ENCODE measurements around the gene ARL16. TPM values are rescaled to one million over a fixed set of nuclear protein-coding genes. Genes with fewer than 3 reads are reported as not detected.

The ARL16 gene
- total RNA-seq, 1 donor from 2014 or later, result 19.5 TPM

GRCh38 chr17:81646869-81647600, 36.6 kb downstream of the ARL16 start:
- TF ChIP-seq CTCF (IDR thresholded peaks at IDR 0.05), result no peak
- Histone ChIP-seq H3K4me3 (no peak overlapping the region), H3K36me3 (no peaks in the 10 kb centered on the region), H3K27ac (no peak overlapping the region), H3K27me3 (peaks cover 35% of the 10 kb centered on the region), H3K9me3 (no peaks in the 10 kb centered on the region), H3K4me1 (no peaks in the 10 kb centered on the region)
- intact Hi-C loops (cut with DNase I), result no loop called here
- no peak for ATAC-seq
- no peak for DNase-seq

DNA sequence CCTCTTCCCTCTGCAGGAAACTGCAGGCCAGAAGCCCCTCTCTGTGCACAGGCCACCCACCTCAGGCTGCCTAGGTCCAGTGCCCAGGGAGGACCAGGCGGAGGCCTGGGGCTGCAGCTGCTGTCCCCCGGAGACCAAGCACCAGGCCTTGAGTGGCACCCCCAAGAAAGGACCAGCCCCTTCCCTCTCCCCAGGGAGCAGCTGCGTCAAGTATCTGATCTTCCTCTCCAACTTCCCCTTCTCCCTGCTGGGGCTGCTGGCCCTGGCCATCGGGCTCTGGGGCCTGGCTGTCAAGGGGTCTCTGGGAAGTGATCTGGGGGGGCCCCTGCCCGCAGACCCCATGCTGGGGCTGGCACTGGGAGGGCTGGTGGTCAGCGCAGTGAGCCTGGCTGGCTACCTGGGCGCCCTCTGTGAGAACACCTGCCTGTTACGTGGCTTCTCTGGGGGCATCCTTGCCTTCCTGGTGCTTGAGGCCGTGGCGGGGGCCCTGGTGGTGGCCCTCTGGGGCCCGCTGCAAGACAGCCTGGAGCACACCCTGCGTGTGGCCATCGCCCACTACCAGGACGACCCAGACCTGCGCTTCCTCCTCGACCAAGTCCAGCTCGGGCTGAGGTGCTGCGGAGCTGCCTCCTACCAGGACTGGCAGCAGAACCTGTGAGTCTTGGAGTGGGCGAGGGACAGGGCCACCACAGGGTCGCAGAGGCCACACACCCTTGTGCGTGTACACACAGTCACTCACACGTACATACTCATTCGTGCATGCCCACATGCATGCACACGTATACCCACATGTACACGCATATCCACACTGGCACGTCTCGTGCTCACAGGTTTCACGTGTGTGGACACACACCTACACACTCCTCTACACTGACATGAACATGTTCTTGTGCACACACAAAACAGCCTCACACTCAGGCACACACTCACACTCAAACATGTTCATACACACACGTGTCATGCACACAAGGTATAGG, 38.3 kb downstream of the ARL16 start:
- H3K27me3 ChIP-seq, result peaks cover 31% of the 10 kb centered on the region
- intact Hi-C loops (cut with DNase I), result no loop called here
- H3K36me3 ChIP-seq, result no peaks in the 10 kb centered on the region
- no peaks in the 10 kb centered on the region for H3K4me1 ChIP-seq
- H3K9me3 ChIP-seq, result no peaks in the 10 kb centered on the region
- DNase-seq (no peak), ATAC-seq (no peak)
- no peak overlapping the region for H3K4me3 ChIP-seq
- H3K27ac ChIP-seq, result no peak overlapping the region
- no peak for TF ChIP-seq CTCF (IDR thresholded peaks at IDR 0.05)

DNA sequence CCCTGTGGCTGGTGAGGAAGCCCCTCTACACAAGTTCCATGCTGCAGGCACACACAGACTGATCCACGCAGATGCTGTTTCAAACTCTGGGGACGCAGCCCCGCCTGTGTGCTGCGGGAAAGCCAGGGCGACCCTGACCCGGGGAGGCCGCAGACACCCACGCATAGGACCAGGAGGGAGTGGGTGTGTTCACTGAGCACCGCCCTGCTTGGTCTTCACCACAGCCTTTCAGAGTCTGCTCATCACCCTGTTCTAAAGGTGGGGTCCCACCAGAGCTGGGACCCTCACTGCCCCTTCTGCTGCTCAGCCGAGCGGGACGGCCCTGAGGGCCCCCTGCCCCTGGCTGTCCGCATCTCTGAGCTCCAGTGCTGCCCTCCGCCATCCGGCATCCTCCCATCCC, 39.1 kb downstream of the ARL16 start:
- no peak for TF ChIP-seq CTCF (IDR thresholded peaks at IDR 0.05)
- intact Hi-C loops (cut with DNase I), result no loop called here
- no peak for DNase-seq

DNA sequence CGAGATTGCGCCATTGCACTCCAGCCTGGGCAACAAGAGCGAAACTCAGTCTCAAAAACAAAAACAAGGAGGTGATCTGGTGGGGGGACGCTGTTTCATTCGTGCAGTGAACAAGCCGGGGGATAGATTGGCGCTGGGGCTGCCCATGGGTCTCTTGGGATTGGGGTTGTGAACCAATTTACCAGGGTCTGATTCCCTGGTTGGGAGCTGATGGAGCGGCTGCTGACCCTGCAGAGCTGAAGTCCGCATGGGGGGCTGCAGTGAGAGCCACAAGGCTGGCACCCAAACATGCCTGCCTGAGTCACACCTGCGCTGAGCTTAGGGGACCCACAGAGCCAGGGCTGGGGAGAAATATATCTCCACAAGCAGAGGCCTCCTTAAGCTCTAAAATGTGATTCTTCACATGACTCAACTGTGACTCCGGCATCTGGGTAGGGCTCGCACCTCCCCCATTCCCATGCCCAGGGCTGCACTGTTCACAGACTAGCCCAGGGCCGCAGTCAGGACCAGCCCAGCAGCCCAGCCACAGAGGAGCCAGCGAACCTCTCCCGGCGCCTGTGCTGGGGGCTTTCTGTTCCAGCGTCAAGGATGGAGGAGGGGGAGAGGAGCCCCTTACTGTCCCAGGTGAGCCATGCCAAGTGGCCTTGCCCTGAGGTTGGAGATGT, 41.6 kb downstream of the ARL16 start:
- DNase-seq (no peak), ATAC-seq (no peak)
- Histone ChIP-seq H3K9me3 (no peaks in the 10 kb centered on the region), H3K4me3 (no peak overlapping the region), H3K36me3 (no peaks in the 10 kb centered on the region), H3K4me1 (peaks cover 7% of the 10 kb centered on the region), H3K27ac (no peak overlapping the region), H3K27me3 (no peaks in the 10 kb centered on the region)
- intact Hi-C loops (cut with DNase I), result no loop called here
- no peak for TF ChIP-seq CTCF (IDR thresholded peaks at IDR 0.05)

More for the DNA sequence above, 39.1 kb downstream of the ARL16 start:
- Histone ChIP-seq H3K4me3 (no peak overlapping the region), H3K4me1 (no peaks in the 10 kb centered on the region), H3K27ac (no peak overlapping the region), H3K36me3 (no peaks in the 10 kb centered on the region), H3K27me3 (peaks cover 23% of the 10 kb centered on the region), H3K9me3 (no peaks in the 10 kb centered on the region)
- ATAC-seq, result no peak

DNA sequence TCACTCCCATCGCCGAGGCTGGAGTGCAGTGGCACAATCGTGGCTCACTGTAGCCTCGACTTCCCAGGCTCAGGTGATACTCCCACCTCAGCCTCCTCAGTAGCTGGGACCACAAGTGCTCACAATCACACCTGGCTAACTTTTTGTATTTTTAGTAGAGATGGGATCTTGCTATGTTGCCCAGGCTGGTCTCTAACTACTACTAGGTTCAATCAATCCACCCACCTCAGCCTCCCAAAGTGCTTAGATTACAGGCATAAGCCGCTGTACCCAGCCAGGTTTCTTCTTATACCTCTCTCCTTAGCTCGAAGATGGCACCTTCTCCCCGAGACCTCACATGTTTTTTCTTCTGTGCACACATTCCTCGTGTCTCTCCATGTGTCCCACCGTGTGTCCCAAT, 43.6 kb downstream of the ARL16 start:
- Histone ChIP-seq H3K9me3 (no peaks in the 10 kb centered on the region), H3K27ac (no peak overlapping the region), H3K27me3 (no peaks in the 10 kb centered on the region), H3K4me3 (no peak overlapping the region), H3K4me1 (peaks cover 19% of the 10 kb centered on the region), H3K36me3 (no peaks in the 10 kb centered on the region)
- intact Hi-C loops (cut with DNase I), result no loop called here
- ATAC-seq, result no peak
- no peak for TF ChIP-seq CTCF (IDR thresholded peaks at IDR 0.05)
- no peak for DNase-seq

All from upper lobe of right lung (tissue), 1 donor.